Measurements from ENCODE around the gene RAB15. TPM values are rescaled to one million over a fixed set of nuclear protein-coding genes. Genes with fewer than 3 reads are reported as not detected.

RAB15 gene
- total and polyA plus RNA-seq, 2 of the 8 experiments (the other 6 are each of a cell fraction or from before 2014, with no cell fraction given): 38.8 to 58.1 TPM

GRCh38 chr14:64968651-64969050, 3.5 kb downstream of the RAB15 start:
- H3K79me1 ChIP-seq (ENCODE audit: low read depth, low read length): peaks cover 8% of the 10 kb centered on the region
- no peaks in the 10 kb centered on the region for H3K36me3 ChIP-seq (ENCODE audit: control insufficient read depth in 2 of 4, insufficient read depth in 4 of 4, low read length in 3 of 4)
- peak overlapping the region in 1 of 4 experiments; percentile 4; a peak in 1 of 8 replicates for H3K4me3 ChIP-seq (ENCODE audit: extremely low read depth in 1 of 4, insufficient read depth in 2 of 4, low read depth in 3 of 4, low read length in 4 of 4)
- no peak overlapping the region for H3K4ac ChIP-seq (replicated peaks; ENCODE audit: insufficient read length, low read depth, low read length)
- H2BK15ac ChIP-seq (ENCODE audit: low read length): no peak overlapping the region
- H2BK120ac ChIP-seq (replicated peaks; ENCODE audit: low read depth, low read length): no peak overlapping the region
- peaks cover 0 to 21% (median 8%) of the 10 kb centered on the region in 4 experiments; a peak in 4 of 7 replicates for H3K27me3 ChIP-seq (replicated peaks in 1 of 4; ENCODE audit: control insufficient read depth in 3 of 4, extremely low read depth in 1 of 4, insufficient read depth in 3 of 4, low read length in 3 of 4)
- FAIRE-seq: no peak
- POLR2A ChIA-PET (ENCODE audit: partially characterized antibody): interaction anchor here (0.6 to 2.1 kb wide), 5 partner anchors 11 to 54 kb away, joined by 3 to 8 read pairs (median 4); partner anchors contain the start of gene CHURC1
- H2BK5ac ChIP-seq (ENCODE audit: low read depth, low read length): 0 out of 2 replicates have a peak overlapping the region, but pooled peaks have one; percentile 61
- H2BK12ac ChIP-seq (ENCODE audit: low read depth, low read length): no peak overlapping the region
- H4K91ac ChIP-seq (replicated peaks; ENCODE audit: insufficient read length, low read length): no peak overlapping the region
- no peak overlapping the region for H2AFZ ChIP-seq (ENCODE audit: low read length)
- H3K14ac ChIP-seq (ENCODE audit: insufficient read length): no peak overlapping the region
- CTCF ChIA-PET (ENCODE audit: partially characterized antibody): interaction anchor here (0.8 to 4.1 kb wide), 4 partner anchors 10 to 473 kb away, joined by 3 to 45 read pairs (median 12); no protein-coding TSS in a partner anchor
- WGBS, 2 experiments (ENCODE audit: extremely low coverage in 1 of 2, insufficient coverage in 1 of 2, insufficient read length in 1 of 2, insufficient replicate concordance in 2 of 2, low coverage in 1 of 2, low lambda C conversion rate in 2 of 2, missing lambda C conversion rate in 1 of 2): 61% methylated on average over 6 of the region's 6 CpGs; no CpG with 5 or more reads in 1 of the 2 experiments
- no peaks in the 10 kb centered on the region for H3K9me3 ChIP-seq (ENCODE audit: insufficient read depth in 2 of 2, low read depth in 1 of 2, low read length in 1 of 2)
- DNase-seq (ENCODE audit: low read depth in 1 of 2, low spot score in 2 of 2): no peak
- H3K23ac ChIP-seq (ENCODE audit: insufficient read length): no peak overlapping the region
- peaks cover 0 to 2% of the 10 kb centered on the region in 2 experiments for H4K20me1 ChIP-seq (replicated peaks in 1 of 2; ENCODE audit: control insufficient read depth in 1 of 2, insufficient read depth in 2 of 2, low read length in 2 of 2)
- no peaks in the 10 kb centered on the region; the same call in 1 of the 2 replicates for H3K23me2 ChIP-seq (ENCODE audit: low read depth, low read length)
- no peak overlapping the region for H2AK5ac ChIP-seq (ENCODE audit: low read depth, low read length)
- H3K79me2 ChIP-seq (ENCODE audit: control insufficient read depth in 1 of 2, insufficient read depth in 2 of 2, low read length in 2 of 2): peaks cover 0 to 12% of the 10 kb centered on the region in 2 experiments; a peak in 1 of 4 replicates
- H3K4me1 ChIP-seq (replicated peaks in 1 of 4; ENCODE audit: control insufficient read depth in 3 of 4, insufficient read depth in 4 of 4, low read length in 3 of 4): peaks cover 0 to 27% (median 16%) of the 10 kb centered on the region in 4 experiments; a peak in 6 of 7 replicates
- peak overlapping the region; percentile 33 to 85; a peak in 3 of 4 replicates for H3K4me2 ChIP-seq (ENCODE audit: insufficient read depth in 1 of 2, low read depth in 2 of 2, low read length in 2 of 2)
- H3K56ac ChIP-seq (replicated peaks; ENCODE audit: insufficient read length, low read depth, low read length): no peak overlapping the region
- 0 out of 2 replicates have a peak overlapping the region, but pooled peaks have one; percentile 17 for H3K18ac ChIP-seq (ENCODE audit: extremely low read depth, low read length)
- H3K27ac ChIP-seq (ENCODE audit: low read depth, low read length): no peak overlapping the region
- H4K8ac ChIP-seq (ENCODE audit: extremely low read depth, insufficient read depth, low read length): no peak overlapping the region
- no peak overlapping the region for H4K5ac ChIP-seq (ENCODE audit: insufficient read length, low read depth, low read length)
- H2BK20ac ChIP-seq (ENCODE audit: low read length): no peak overlapping the region
- no peak overlapping the region for H3K9ac ChIP-seq (replicated peaks in 1 of 4; ENCODE audit: extremely low read depth in 1 of 4, low read depth in 3 of 4, low read length in 3 of 4)
- TF ChIP-seq RXRA (IDR thresholded peaks at IDR 0.05; ENCODE audit: insufficient read depth, low read depth, low read length) (no peak), HDAC2 (IDR thresholded peaks at IDR 0.05; ENCODE audit: borderline replicate concordance in 1 of 2, low read depth in 2 of 2, low read length in 2 of 2) (no peak), BRCA1 (IDR thresholded peaks at IDR 0.05; ENCODE audit: low read depth, low read length) (no peak), NRF1 (IDR thresholded peaks at IDR 0.05; ENCODE audit: low read depth, low read length) (no peak), FOSL1 (IDR thresholded peaks at IDR 0.05; ENCODE audit: insufficient read depth, low read depth, low read length) (no peak), TEAD4 (IDR thresholded peaks at IDR 0.05; ENCODE audit: low read depth, low read length) (no peak), RFX5 (IDR thresholded peaks at IDR 0.05; ENCODE audit: borderline replicate concordance, low read depth, low read length) (no peak), CBX5 (IDR thresholded peaks at IDR 0.05; ENCODE audit: low read depth, low read length) (no peak), EGR1 (IDR thresholded peaks at IDR 0.05; ENCODE audit: borderline replicate concordance, low read depth, low read length) (no peak), TBP (IDR thresholded peaks at IDR 0.05; ENCODE audit: low read depth, low read length) (no peak), CBX8 (IDR thresholded peaks at IDR 0.05; ENCODE audit: borderline replicate concordance, low read depth, low read length) (no peak), CTBP2 (IDR thresholded peaks at IDR 0.05; ENCODE audit: borderline replicate concordance, insufficient read depth, insufficient read length, low read length) (no peak)
- TF ChIP-seq, protein P1, sequence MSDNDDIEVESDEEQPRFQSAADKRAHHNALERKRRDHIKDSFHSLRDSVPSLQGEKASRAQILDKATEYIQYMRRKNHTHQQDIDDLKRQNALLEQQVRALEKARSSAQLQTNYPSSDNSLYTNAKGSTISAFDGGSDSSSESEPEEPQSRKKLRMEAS (IDR thresholded peaks at IDR 0.05): no peak

Data from H1 (cell line).